PFSK-1 (cell line): ENCODE data around the gene XIRP2.

ENCODE experiments used
- FOXP2 ChIP-seq: optimal IDR thresholded peaks from 2 replicates; pipeline ENCODE3; 2011; ENCODE audit warnings: borderline replicate concordance, control low read depth, inconsistent platforms; ENCODE audit not compliant: insufficient read depth; ENCODE audit errors: extremely low read length, extremely low read depth
- POLR2AphosphoS5 ChIP-seq: IDR thresholded peaks from 2 replicates; pipeline ENCODE4 v1.6.1; 2012; ENCODE audit warnings: low read depth, mild to moderate bottlenecking, control low read depth, low read length, moderate library complexity
- SIN3A ChIP-seq: IDR thresholded peaks from 2 replicates; pipeline ENCODE4 v1.6.1; 2012; ENCODE audit warnings: mild to moderate bottlenecking, low read length, moderate library complexity, borderline replicate concordance; ENCODE audit not compliant: insufficient read depth
- TAF1 ChIP-seq: IDR thresholded peaks from 2 replicates; pipeline ENCODE4 v1.6.1; 2012; ENCODE audit warnings: low read length, control low read depth, borderline replicate concordance; ENCODE audit not compliant: insufficient read depth

DNA sequence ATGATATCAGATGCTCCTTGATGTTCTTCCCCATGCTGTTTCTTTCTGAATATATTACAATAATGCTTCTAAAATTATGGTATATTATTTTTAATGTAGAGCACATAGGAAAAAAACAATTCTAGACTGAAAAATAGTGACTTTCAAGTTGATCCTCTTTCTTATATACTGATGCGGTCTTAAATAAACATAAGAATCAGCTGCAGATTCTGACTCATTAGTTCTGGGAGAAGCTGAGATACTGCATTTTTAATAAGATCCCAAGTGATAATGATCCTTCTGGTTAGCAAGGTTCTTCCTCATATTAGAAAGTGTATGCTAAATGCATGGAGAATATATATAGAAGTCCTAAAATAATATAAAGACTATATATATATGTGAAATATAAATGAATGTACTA is 124.9 kb downstream of the XIRP2 start:
- TF ChIP-seq TAF1 (no peak), POLR2AphosphoS5 (no peak), SIN3A (no peak), FOXP2 (no peak)
